Measurements from ENCODE around the gene DNAJC7.

DNA sequence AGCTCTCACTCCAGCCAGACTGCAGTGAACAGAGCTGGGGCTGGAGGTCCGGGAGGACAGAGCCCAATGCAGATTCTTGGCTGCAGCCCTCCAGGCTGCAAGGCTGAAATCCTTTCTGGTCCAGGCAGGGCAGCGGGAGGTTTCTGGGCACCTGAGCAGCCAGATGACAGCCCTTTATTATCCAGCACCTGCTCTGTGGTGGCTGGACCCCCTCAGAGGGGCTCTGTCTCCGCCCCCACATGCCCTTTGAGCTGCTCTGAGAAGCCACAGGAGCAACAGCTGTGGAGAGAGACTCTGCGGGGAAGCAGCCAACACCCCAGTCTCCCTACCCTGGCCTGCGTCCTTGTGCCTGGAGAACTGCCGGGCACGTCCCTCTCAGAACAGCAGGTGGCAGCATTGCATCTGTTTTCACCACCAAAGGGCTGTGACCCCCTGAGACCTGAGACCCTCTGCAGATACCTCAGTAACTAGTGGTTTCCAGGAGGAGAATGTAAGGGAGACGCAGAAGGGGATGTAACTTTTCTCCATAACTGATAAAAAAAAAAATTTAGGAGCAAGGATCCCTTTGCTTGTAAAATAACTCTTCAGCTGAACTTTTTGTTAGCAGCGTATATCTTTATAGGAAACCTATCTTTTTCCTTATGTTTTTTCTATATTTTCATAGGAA lies 54.3 kb downstream of the DNAJC7 start:
- peak; percentile 92 for TF ChIP-seq CTCF (IDR thresholded peaks at IDR 0.05; ENCODE audit: low read depth, low read length, poor library complexity, severe bottlenecking)
- TF ChIP-seq EZH2phosphoT487 (IDR thresholded peaks at IDR 0.05; ENCODE audit: borderline replicate concordance, low read length): no peak
